HUES48 (cell line): ENCODE results near the gene HSPG2.
A peak's percentile ranks its signal among the peaks of the same experiment; 100 is the strongest.

ENCODE experiments used
- H3K27ac ChIP-seq: one replicate; pipeline ENCODE4 v1.7.0; 2013; ENCODE audit warnings: low read depth, low read length, inconsistent platforms
- H3K27me3 ChIP-seq: 2 replicates; pipeline ENCODE4 v1.6.1; 2013; ENCODE audit warnings: mild to moderate bottlenecking, low read length; ENCODE audit not compliant: control insufficient read depth, insufficient read depth
- H3K36me3 ChIP-seq: 2 replicates; pipeline ENCODE4 v1.6.1; 2013; ENCODE audit warnings: low read length; ENCODE audit not compliant: control insufficient read depth, insufficient read depth
- H3K4me1 ChIP-seq: 2 replicates; pipeline ENCODE4 v1.6.1; 2013; ENCODE audit warnings: mild to moderate bottlenecking, low read length; ENCODE audit not compliant: control insufficient read depth, insufficient read depth
- H3K4me3 ChIP-seq: 2 replicates; pipeline ENCODE4 v1.5.1; 2013; ENCODE audit warnings: mild to moderate bottlenecking, low read depth, low read length
- H3K9ac ChIP-seq: 2 replicates; pipeline ENCODE4 v1.6.1; 2013; ENCODE audit warnings: mild to moderate bottlenecking, low read depth, low read length, moderate library complexity
- H3K9me3 ChIP-seq: 2 replicates; pipeline ENCODE4 v1.6.1; 2013; ENCODE audit warnings: low read length; ENCODE audit not compliant: control insufficient read depth, insufficient read depth

The HSPG2 gene

DNA sequence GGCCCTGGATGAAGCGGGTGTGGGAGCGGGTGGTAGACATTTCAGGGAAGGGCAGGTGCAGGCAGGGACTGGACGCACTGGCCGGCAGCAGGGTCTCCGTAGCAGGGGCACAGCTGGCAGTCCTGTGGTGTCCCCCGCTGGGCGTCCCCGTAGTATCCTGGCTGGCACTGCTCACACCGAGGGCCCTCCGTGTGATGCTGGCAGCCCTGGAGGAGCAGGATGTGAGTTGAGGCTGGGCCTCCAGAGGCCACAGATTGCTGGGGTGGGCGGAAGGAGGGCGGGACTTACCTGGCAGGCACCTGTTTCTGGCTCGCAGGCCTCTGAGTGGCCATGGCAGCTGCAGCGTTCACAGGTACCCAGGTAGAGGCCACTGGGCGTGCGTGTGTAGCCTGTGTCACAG is 62.8 kb downstream of the HSPG2 start:
- Histone ChIP-seq H3K27ac (no peak overlapping the region), H3K4me3 (no peak overlapping the region), H3K4me1 (no peaks in the 10 kb centered on the region), H3K9ac (no peak overlapping the region), H3K27me3 (no peaks in the 10 kb centered on the region), H3K36me3 (peaks cover 68% of the 10 kb centered on the region), H3K9me3 (no peaks in the 10 kb centered on the region)

DNA sequence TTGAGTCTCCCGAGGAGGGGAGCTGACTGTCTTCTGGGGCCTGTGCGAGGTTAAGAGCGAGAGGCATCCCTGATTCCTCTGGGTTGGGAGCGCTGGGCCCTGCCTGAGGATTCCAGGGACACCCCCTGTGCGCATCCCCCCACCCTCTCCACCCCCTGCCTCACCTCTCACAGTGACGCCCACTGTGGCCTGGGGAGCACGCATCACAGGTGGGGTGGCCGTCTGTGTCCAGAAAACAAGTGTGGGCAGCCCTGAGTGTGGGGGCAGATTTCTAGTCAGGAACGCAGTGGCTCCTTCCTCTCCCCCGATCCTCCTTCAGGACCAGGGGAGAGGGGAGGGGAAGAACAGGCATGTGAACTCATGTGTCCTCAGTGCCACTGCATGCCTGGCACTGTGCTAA is 63.3 kb downstream of the HSPG2 start:
- no peaks in the 10 kb centered on the region for H3K27me3 ChIP-seq
- H3K4me3 ChIP-seq, result no peak overlapping the region
- no peaks in the 10 kb centered on the region for H3K9me3 ChIP-seq
- H3K4me1 ChIP-seq, result no peaks in the 10 kb centered on the region
- no peak overlapping the region for H3K27ac ChIP-seq
- no peak overlapping the region for H3K9ac ChIP-seq
- H3K36me3 ChIP-seq, result peaks cover 62% of the 10 kb centered on the region

DNA sequence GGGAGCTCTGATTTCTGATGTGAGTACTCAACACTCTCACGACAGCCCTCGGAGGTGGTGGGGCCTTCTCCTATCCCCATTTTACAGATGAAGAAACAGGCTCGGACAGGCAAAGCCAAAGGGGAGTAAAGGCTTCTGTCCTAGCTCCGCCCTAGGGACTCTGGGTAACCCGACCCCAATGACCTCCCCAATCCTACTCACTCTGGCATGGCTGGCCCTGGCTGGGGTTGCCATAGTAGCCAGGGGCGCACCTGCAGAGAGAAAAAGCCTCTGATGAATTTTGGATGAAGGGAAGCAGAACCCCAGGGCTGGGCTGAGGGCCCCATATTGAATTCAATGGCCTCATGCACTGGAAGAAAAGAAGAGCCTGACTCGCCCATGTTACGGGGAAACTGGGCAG is 63.9 kb downstream of the HSPG2 start:
- Histone ChIP-seq H3K4me3 (no peak overlapping the region), H3K9ac (no peak overlapping the region), H3K4me1 (no peaks in the 10 kb centered on the region), H3K27ac (no peak overlapping the region), H3K36me3 (peaks cover 62% of the 10 kb centered on the region), H3K27me3 (no peaks in the 10 kb centered on the region), H3K9me3 (no peaks in the 10 kb centered on the region)

DNA sequence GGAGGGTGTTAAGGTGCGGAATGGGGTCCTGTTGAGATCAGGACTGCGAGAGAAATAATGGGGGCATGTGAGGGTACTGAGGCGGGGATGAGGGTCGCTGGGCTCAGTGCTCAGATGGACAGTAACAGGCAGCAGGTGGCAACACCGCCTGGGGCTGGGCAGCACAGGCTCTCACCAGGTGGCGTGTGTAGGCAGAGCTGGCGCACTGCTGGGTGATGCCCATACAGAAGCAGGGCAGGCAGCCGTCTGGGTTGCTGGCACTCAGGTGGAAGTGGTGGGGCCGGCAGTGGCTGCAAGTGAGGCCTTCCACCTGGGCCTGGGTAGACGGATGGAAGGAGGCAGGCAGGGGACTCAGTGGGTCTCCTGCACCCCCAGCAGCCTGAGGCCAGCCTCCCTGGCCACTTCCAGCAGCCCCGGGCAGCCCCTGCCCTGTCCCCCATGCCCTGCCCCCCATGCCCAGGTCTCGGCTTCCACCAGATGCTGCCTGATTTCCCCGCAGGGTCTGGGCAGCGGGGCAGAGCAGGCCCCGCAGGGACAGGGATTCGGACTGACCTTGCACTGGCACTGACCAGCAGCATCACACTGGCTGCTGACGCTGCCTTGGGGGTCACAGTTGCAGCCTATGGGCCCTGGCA is 64.5 kb downstream of the HSPG2 start:
- no peaks in the 10 kb centered on the region for H3K9me3 ChIP-seq
- H3K4me1 ChIP-seq, result no peaks in the 10 kb centered on the region
- no peak overlapping the region for H3K27ac ChIP-seq
- H3K9ac ChIP-seq, result no peak overlapping the region
- peaks cover 56% of the 10 kb centered on the region for H3K36me3 ChIP-seq
- no peaks in the 10 kb centered on the region for H3K27me3 ChIP-seq
- no peak overlapping the region for H3K4me3 ChIP-seq

DNA sequence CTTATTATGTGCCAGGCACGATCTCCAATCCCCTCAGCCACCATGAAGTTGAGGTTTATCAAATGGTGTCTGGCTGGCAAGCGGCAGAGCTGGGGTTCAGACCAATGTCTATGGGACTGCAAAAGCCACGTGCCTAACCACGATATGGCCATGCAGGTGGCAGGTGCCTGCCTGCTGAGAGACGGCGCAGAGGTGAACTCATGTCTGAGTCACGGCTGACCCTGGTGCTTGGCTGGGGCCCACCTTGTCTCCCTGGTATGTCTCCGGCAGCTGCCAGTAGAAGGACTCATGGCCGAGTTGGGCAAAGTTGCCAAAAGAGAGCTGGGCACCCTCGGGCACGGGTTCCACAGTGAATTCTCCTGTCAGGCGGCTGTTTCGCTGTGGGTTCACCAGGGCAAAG is 65.2 kb downstream of the HSPG2 start:
- Histone ChIP-seq H3K4me1 (no peaks in the 10 kb centered on the region), H3K9me3 (no peaks in the 10 kb centered on the region), H3K36me3 (peaks cover 53% of the 10 kb centered on the region), H3K27me3 (no peaks in the 10 kb centered on the region), H3K9ac (no peak overlapping the region), H3K4me3 (no peak overlapping the region), H3K27ac (no peak overlapping the region)

DNA sequence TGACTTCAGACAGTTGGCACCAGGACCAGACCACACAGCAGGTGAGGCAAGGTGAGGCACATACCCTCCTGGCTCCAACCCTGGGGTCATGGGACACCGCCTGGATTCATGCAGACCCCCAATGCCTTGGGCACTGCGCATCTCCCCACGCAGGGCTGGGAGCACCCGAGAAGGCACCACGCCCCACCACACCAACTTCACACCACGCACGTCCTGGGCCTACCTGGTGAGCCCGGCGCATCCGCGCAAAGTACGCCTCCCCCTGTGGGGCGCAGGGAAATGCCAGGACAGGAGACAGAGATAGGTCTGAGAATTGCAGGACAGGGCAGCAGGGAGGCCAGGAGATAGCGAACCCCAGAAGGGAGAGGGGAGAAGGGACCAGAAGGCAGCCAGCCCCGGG is 66.5 kb downstream of the HSPG2 start:
- H3K27me3 ChIP-seq, result no peaks in the 10 kb centered on the region
- H3K36me3 ChIP-seq, result peaks cover 45% of the 10 kb centered on the region
- no peak overlapping the region for H3K9ac ChIP-seq
- H3K4me3 ChIP-seq, result no peak overlapping the region
- no peaks in the 10 kb centered on the region for H3K9me3 ChIP-seq
- H3K27ac ChIP-seq, result no peak overlapping the region
- peaks cover 12% of the 10 kb centered on the region for H3K4me1 ChIP-seq

DNA sequence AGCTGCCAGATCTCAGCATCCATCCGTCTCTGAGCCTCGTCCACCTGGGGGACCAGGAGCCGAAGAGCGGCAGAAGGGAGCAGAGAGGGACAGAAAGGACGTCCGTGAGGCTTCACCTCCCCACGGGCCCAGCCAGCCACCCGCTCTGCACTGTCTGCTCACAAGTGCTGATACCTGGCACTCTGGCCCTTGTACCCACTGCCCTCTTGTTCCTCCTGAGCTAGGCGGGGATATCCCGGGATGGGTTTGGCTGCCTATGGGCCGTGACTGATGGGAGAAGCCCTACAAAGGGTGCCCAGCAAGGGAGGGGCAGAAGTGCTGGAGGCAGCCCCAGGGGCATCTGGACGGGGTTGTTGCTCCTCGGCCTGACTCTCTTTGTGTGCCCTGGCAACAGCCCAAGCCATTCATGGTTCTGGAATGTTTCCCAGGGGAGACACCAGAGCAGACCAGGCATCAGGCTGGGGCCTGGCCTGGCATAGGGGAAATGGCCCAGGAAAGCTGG is 67.4 kb downstream of the HSPG2 start:
- no peak overlapping the region for H3K4me3 ChIP-seq
- no peaks in the 10 kb centered on the region for H3K27me3 ChIP-seq
- H3K9ac ChIP-seq, result no peak overlapping the region
- no peaks in the 10 kb centered on the region for H3K9me3 ChIP-seq
- peaks cover 42% of the 10 kb centered on the region for H3K36me3 ChIP-seq
- H3K27ac ChIP-seq, result no peak overlapping the region
- H3K4me1 ChIP-seq, result peaks cover 14% of the 10 kb centered on the region

DNA sequence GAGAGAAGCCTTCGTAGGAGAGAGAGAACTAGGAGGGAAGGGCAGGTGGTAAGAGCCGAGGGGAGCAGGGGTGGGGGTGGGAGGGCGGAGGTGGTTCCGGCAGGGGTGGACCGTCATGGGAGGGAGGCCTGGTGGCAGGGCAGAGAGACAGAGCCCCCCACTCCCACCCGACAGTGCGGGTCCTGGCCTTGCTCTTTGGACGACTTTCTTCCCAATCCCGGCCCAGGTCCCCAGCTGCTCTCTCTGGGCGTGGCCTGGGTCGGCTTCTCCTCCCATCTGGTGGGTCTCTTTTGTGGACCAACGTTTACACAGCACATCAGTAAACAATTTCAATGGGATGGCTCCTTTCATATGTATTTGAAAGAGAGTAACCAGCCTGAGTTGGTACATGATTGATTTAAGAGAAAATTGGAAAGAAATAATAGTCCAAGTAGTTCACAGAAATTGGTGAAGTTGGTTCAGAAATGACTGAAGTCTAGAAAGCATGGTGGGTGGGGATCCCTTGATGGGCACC is 68.1 kb downstream of the HSPG2 start:
- H3K36me3 ChIP-seq, result peaks cover 41% of the 10 kb centered on the region
- H3K27me3 ChIP-seq, result no peaks in the 10 kb centered on the region
- H3K9me3 ChIP-seq, result no peaks in the 10 kb centered on the region
- H3K27ac ChIP-seq, result no peak overlapping the region
- H3K4me1 ChIP-seq, result peaks cover 14% of the 10 kb centered on the region
- no peak overlapping the region for H3K9ac ChIP-seq
- no peak overlapping the region for H3K4me3 ChIP-seq

DNA sequence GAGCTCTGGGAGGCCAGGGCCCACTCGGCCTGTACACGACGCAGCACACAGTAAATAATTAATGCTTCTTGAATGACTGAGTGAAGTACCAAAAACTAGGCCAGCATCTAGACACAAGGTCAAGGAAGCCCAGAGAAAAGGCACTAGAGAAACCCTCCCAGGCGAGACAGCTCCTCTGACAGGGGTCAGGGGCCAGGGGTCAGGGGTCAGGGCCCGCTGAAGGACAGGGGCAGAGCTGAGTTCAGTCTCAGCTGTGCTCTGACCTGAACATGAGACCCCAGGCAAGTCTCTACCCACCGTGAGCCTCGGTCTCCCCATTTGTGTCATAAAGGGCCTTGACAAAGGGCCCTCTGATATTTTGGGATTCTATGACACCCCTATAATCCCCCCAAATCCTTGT is 68.6 kb downstream of the HSPG2 start:
- H3K9ac ChIP-seq, result no peak overlapping the region
- H3K36me3 ChIP-seq, result peaks cover 36% of the 10 kb centered on the region
- H3K4me1 ChIP-seq, result peaks cover 14% of the 10 kb centered on the region
- H3K27ac ChIP-seq, result no peak overlapping the region
- H3K4me3 ChIP-seq, result no peak overlapping the region
- H3K27me3 ChIP-seq, result no peaks in the 10 kb centered on the region
- H3K9me3 ChIP-seq, result no peaks in the 10 kb centered on the region

DNA sequence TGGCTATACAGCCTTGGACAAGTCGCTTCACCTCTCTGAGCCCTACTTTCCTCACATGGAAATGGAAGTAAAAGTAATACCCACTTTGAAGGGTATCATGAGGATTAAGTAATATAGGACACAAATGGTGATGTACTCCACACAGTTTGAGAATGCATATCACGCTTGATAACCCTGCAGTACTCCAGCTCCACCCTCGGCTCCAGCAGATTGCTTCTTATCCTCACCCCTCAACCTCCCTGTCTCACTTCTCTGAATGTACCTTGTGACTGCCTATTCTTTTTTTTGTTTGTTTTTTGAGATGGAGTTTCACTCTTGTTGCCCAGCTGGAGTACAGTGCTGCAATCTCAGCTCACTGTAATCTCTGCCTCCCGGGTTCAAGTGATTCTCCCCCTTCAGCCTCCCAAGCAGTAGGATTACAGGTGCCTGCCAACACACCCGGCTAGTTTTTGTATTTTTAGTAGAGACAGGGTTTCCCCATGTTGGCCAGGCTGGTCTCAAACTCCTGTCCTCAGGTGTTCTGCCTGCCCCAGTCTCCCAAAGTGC is 69.6 kb downstream of the HSPG2 start:
- no peak overlapping the region for H3K27ac ChIP-seq
- H3K27me3 ChIP-seq, result no peaks in the 10 kb centered on the region
- no peaks in the 10 kb centered on the region for H3K9me3 ChIP-seq
- H3K4me1 ChIP-seq, result peaks cover 14% of the 10 kb centered on the region
- H3K36me3 ChIP-seq, result peaks cover 31% of the 10 kb centered on the region
- no peak overlapping the region for H3K4me3 ChIP-seq
- no peak overlapping the region for H3K9ac ChIP-seq

DNA sequence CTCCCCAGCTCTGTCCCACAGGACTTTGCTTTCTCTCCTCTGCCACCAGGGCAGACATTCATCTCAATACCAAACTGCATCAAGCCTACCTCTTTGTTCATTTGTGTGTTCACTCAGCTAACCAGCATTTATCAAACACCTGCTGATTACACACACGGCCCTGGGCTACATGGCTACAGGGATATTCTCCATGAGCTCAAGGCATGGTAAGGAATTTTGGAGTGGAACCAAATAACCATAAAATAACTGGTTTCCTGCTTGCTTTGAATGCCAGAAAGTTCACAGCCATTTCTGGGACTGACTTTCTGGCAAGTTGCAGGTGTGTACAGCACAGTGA is 70.4 kb downstream of the HSPG2 start:
- H3K27ac ChIP-seq, result peak overlapping the region; percentile 7

More for the DNA sequence above, 70.4 kb downstream of the HSPG2 start:
- H3K4me1 ChIP-seq, result peaks cover 14% of the 10 kb centered on the region
- H3K36me3 ChIP-seq, result peaks cover 28% of the 10 kb centered on the region
- no peak overlapping the region for H3K9ac ChIP-seq
- H3K9me3 ChIP-seq, result no peaks in the 10 kb centered on the region
- no peaks in the 10 kb centered on the region for H3K27me3 ChIP-seq
- no peak overlapping the region for H3K4me3 ChIP-seq
